GM23248 (cell line): ENCODE data around the gene CTU2.

Experiments
- EZH2 ChIP-seq: fragments of 200-600 bp; sonication (generic); IDR thresholded peaks from 2 replicates; pipeline ENCODE4 v1.6.1; 2018; ENCODE audit warnings: antibody characterized with exemption, mild to moderate bottlenecking; ENCODE audit not compliant: insufficient read depth, poor library complexity, severe bottlenecking
- EZH2phosphoT487 ChIP-seq: fragments of 200-600 bp; sonication (generic); IDR thresholded peaks from 2 replicates; pipeline ENCODE4 v1.6.1; 2018; ENCODE audit warnings: antibody characterized with exemption, moderate library complexity, mild to moderate bottlenecking, low read depth; ENCODE audit not compliant: insufficient read depth

- TF ChIP-seq EZH2phosphoT487, result no peak
- TF ChIP-seq EZH2, result no peak
These were observed 15.0 kb upstream of the CTU2 start for GRCh38 chr16:88691129-88691813.
